Measurements from ENCODE around the gene CTDSP2.

GRCh38 chr12:57851552-57851951, 5.0 kb upstream of the CTDSP2 start:
- no peak for TF ChIP-seq CTCF (IDR thresholded peaks at IDR 0.05)
- TF ChIP-seq POLR2A (IDR thresholded peaks at IDR 0.05) = no peak
